GM23248 (cell line): Measurements from ENCODE around the gene MTHFR. TPM values are rescaled to one million over a fixed set of nuclear protein-coding genes. Genes with fewer than 3 reads are reported as not detected.

Experiments used
- DNase-seq: peaks from one replicate; pipeline ENCODE4 v3.0.0-alpha.2; 2015
- H2AFZ ChIP-seq: fragments of 200-600 bp; sonication (generic); 2 replicates; pipeline ENCODE4 v1.6.1; 2016; ENCODE audit warnings: antibody characterized with exemption
- H3F3A ChIP-seq: fragments of 200-600 bp; sonication (generic); 2 replicates; pipeline ENCODE4 v1.6.1; 2016; ENCODE audit warnings: mild to moderate bottlenecking, antibody characterized with exemption, mixed run types; ENCODE audit not compliant: insufficient read depth
- H3K27ac ChIP-seq: fragments of 200-600 bp; sonication (generic); 2 replicates; pipeline ENCODE4 v1.5.1; 2016; ENCODE audit warnings: mild to moderate bottlenecking
- H3K27me3 ChIP-seq: fragments of 200-600 bp; sonication (generic); replicated peaks from 2 replicates; pipeline ENCODE4 v1.6.1; 2016; ENCODE audit warnings: mild to moderate bottlenecking; ENCODE audit not compliant: insufficient read depth
- H3K36me3 ChIP-seq: fragments of 200-600 bp; sonication (generic); 2 replicates; pipeline ENCODE4 v1.6.1; 2016; ENCODE audit warnings: low read depth, mild to moderate bottlenecking
- H3K4me1 ChIP-seq: fragments of 200-600 bp; sonication (generic); 2 replicates; pipeline ENCODE4 v1.6.1; 2016; ENCODE audit warnings: mild to moderate bottlenecking; ENCODE audit not compliant: insufficient read depth
- H3K4me2 ChIP-seq: fragments of 200-600 bp; sonication (generic); one replicate; pipeline ENCODE4 v1.6.1; 2016; ENCODE audit warnings: mild to moderate bottlenecking; ENCODE audit not compliant: unreplicated experiment
- H3K4me3 ChIP-seq: fragments of 200-600 bp; sonication (generic); 2 replicates; pipeline ENCODE4 v1.5.1; 2016; ENCODE audit warnings: mild to moderate bottlenecking
- H3K79me2 ChIP-seq: fragments of 200-600 bp; sonication (generic); 2 replicates; pipeline ENCODE4 v1.6.1; 2016; ENCODE audit warnings: mild to moderate bottlenecking; ENCODE audit not compliant: insufficient read depth
- H3K9ac ChIP-seq: fragments of 200-600 bp; sonication (generic); 2 replicates; pipeline ENCODE4 v1.6.1; 2016; ENCODE audit warnings: mild to moderate bottlenecking
- H3K9me2 ChIP-seq: fragments of 200-600 bp; sonication (generic); 2 replicates; pipeline ENCODE4 v1.6.1; 2016; ENCODE audit warnings: mixed run types, mild to moderate bottlenecking, moderate library complexity; ENCODE audit not compliant: insufficient read depth
- H3K9me3 ChIP-seq: fragments of 200-600 bp; sonication (generic); one replicate; pipeline ENCODE4 v1.6.1; 2017; ENCODE audit warnings: low read depth
- H4K20me1 ChIP-seq: fragments of 200-600 bp; sonication (generic); 2 replicates; pipeline ENCODE4 v1.6.0; 2016; ENCODE audit not compliant: insufficient read depth
- EZH2 ChIP-seq: fragments of 200-600 bp; sonication (generic); IDR thresholded peaks from 2 replicates; pipeline ENCODE4 v1.6.1; 2018; ENCODE audit warnings: antibody characterized with exemption, mild to moderate bottlenecking; ENCODE audit not compliant: insufficient read depth, poor library complexity, severe bottlenecking
- EZH2phosphoT487 ChIP-seq: fragments of 200-600 bp; sonication (generic); IDR thresholded peaks from 2 replicates; pipeline ENCODE4 v1.6.1; 2018; ENCODE audit warnings: antibody characterized with exemption, moderate library complexity, mild to moderate bottlenecking, low read depth; ENCODE audit not compliant: insufficient read depth
- WGBS, 2 experiments: methylation state at CpG; one replicate each; pipeline ENCODE4 v1.1.6; 2015 to 2017; ENCODE audit warnings: low lambda C conversion rate in 2 of 2, low coverage in 1 of 2; ENCODE audit errors: missing lambda C conversion rate in 2 of 2; 5-methylcytosine and 5-hydroxymethylcytosine counted together
- in situ Hi-C: fragments of 300-500 bp; cut with MboI; formaldehyde crosslinking; loops from 2 replicates; pipeline ENCODE4 v1.15.0; 2020
- polyA plus RNA-seq: library from polyadenylated mRNA; unstranded; fragments of >200 nt; fragmentation: Nextera tagmentation; extraction: Ambion mirVana; gene quantifications from 2 replicates; pipeline ENCODE4 v1.2.1, GENCODE V29; 2016
- total RNA-seq: library from RNA; depleted of rRNA; stranded (reverse); fragments of >200 nt; shearing (Covaris generic); gene quantifications from 2 replicates; pipeline ENCODE4 v1.2.3, GENCODE V29; 2014

MTHFR gene
- total and polyA plus RNA-seq, 2 experiments from 2014 or later, result 5.1 to 16.1 TPM

GRCh38 chr1:11799896-11800295 lies 5.9 kb downstream of the MTHFR start:
- Histone ChIP-seq H3K4me3 (no peak overlapping the region), H3K9me2 (no peaks in the 10 kb centered on the region), H3K79me2 (peaks cover 12% of the 10 kb centered on the region; the same call in 1 of the 2 replicates), H3K9me3 (no peaks in the 10 kb centered on the region), H3K4me2 (no peak overlapping the region), H3F3A (peaks cover 22% of the 10 kb centered on the region), H3K9ac (no peak overlapping the region), H2AFZ (no peak overlapping the region), H3K36me3 (no peaks in the 10 kb centered on the region), H4K20me1 (no peaks in the 10 kb centered on the region), H3K27ac (no peak overlapping the region), H3K4me1 (peaks cover 14% of the 10 kb centered on the region), H3K27me3 (no peaks in the 10 kb centered on the region)
- 86 to 91% methylated on average over 9 of the region's 9 CpGs for WGBS, 2 experiments
- no peak for DNase-seq
- in situ Hi-C loops, result no loop called here
- TF ChIP-seq EZH2, result no peak
- TF ChIP-seq EZH2phosphoT487, result no peak

- Histone ChIP-seq H2AFZ (no peak overlapping the region), H3K4me2 (no peak overlapping the region), H3K9ac (no peak overlapping the region), H3K79me2 (peaks cover 12% of the 10 kb centered on the region; the same call in 1 of the 2 replicates), H3K27me3 (no peaks in the 10 kb centered on the region), H3K9me2 (no peaks in the 10 kb centered on the region), H3K4me1 (peaks cover 6% of the 10 kb centered on the region), H3K36me3 (peaks cover 4% of the 10 kb centered on the region; the same call in 1 of the 2 replicates), H4K20me1 (no peaks in the 10 kb centered on the region), H3K27ac (no peak overlapping the region), H3F3A (peaks cover 14% of the 10 kb centered on the region), H3K9me3 (no peaks in the 10 kb centered on the region), H3K4me3 (no peak overlapping the region)
- 95 to 97% methylated on average over 5 of the region's 5 CpGs for WGBS, 2 experiments
- DNase-seq, result no peak
- in situ Hi-C loops, result no loop called here
- no peak for TF ChIP-seq EZH2
- no peak for TF ChIP-seq EZH2phosphoT487
Observed at GRCh38 chr1:11799099-11799498, 6.7 kb downstream of the MTHFR start.

GRCh38 chr1:11797525-11798216 lies 8.1 kb downstream of the MTHFR start:
- Histone ChIP-seq H3K9me2 (no peaks in the 10 kb centered on the region), H3F3A (peaks cover 7% of the 10 kb centered on the region; the same call in 1 of the 2 replicates), H3K27me3 (no peaks in the 10 kb centered on the region), H3K4me1 (no peaks in the 10 kb centered on the region), H3K4me3 (no peak overlapping the region), H3K36me3 (peaks cover 5% of the 10 kb centered on the region; the same call in 1 of the 2 replicates), H3K9ac (no peak overlapping the region), H3K27ac (no peak overlapping the region), H4K20me1 (no peaks in the 10 kb centered on the region), H2AFZ (no peak overlapping the region), H3K9me3 (no peaks in the 10 kb centered on the region), H3K79me2 (peaks cover 6% of the 10 kb centered on the region; the same call in 1 of the 2 replicates), H3K4me2 (no peak overlapping the region)
- no peak for DNase-seq
- no peak for TF ChIP-seq EZH2phosphoT487
- TF ChIP-seq EZH2, result no peak
- WGBS, 2 experiments, result 86% methylated on average over 6 of the region's 6 CpGs
- in situ Hi-C loops, result no loop called here

- TF ChIP-seq EZH2phosphoT487 (no peak), EZH2 (no peak)
- H3K9me3 ChIP-seq, result no peaks in the 10 kb centered on the region
- peaks cover 6% of the 10 kb centered on the region for H3K4me1 ChIP-seq
- H4K20me1 ChIP-seq, result no peaks in the 10 kb centered on the region
- no peak overlapping the region for H3K4me3 ChIP-seq
- H3K27me3 ChIP-seq, result no peaks in the 10 kb centered on the region
- H3K4me2 ChIP-seq, result no peak overlapping the region
- H3K79me2 ChIP-seq, result no peaks in the 10 kb centered on the region
- peaks cover 5% of the 10 kb centered on the region; the same call in 1 of the 2 replicates for H3K36me3 ChIP-seq
- no peak overlapping the region for H3K9ac ChIP-seq
- H3K9me2 ChIP-seq, result no peaks in the 10 kb centered on the region
- in situ Hi-C loops, result no loop called here
- no peak for DNase-seq
- H2AFZ ChIP-seq, result no peak overlapping the region
- H3K27ac ChIP-seq, result no peak overlapping the region
- no peaks in the 10 kb centered on the region for H3F3A ChIP-seq
- WGBS, 2 experiments, result 96 to 98% methylated on average over 14 to 15 of the region's 15 CpGs
Observed at GRCh38 chr1:11796036-11796828, 9.5 kb downstream of the MTHFR start.
